ENCODE measurements around the gene GABBR2.
"Not testable (repeated sequence)": the region's sequence is repeated elsewhere in the genome, so short reads cannot be mapped to it uniquely, and the experiment has no call there.

GABBR2 gene

GRCh38 chr9:98312365-98312764, 396.4 kb downstream of the GABBR2 start:
- no peak for DNase-seq

GRCh38 chr9:98311541-98311940, 397.2 kb downstream of the GABBR2 start:
- DNase-seq, result no peak

GRCh38 chr9:98310752-98311392, 397.9 kb downstream of the GABBR2 start:
- no peak for DNase-seq

DNA sequence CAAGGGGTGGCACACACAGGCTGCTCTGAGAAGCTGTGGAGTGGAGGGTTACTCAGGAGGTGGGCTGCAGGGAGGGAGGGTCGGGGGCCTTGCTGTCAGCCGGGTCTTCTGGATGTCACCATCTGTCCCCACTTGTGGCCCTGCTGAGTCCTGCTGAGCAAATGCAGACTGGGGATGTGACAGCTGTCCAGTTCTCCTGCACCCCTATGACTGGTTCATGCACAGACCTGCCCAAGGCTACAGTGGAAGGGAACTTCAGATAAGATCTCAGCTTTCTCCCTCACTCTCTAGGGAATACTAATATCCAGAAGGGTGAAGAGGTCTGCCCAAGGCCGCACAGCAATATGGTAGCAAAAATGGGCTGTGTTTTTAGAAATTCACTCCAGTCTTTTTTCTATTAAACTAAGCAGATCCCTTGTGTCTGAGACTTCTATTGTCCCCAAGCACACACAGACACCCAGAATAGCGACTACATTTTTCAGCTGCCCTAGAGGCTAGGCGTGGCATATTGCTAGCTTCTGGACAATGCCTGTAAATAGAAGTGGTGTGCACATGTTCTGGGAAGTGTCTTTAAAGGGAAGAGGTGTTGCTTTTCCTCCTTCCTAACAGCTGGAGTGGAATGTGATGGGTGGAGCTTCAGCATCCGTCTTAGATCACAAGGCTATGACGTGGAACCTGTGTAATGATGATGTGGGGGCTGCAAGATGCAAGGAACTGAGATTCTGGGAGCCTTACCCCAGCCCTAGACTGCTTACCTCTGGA, 402.2 kb downstream of the GABBR2 start:
- DNase-seq, result no peak

GRCh38 chr9:98304381-98304780, 404.4 kb downstream of the GABBR2 start:
- DNase-seq, result no peak

GRCh38 chr9:98303633-98304125, 405.1 kb downstream of the GABBR2 start:
- no peak for DNase-seq

GRCh38 chr9:98302938-98303632, 405.6 kb downstream of the GABBR2 start:
- no peak for DNase-seq

- no peak for DNase-seq
Measured at GRCh38 chr9:98302150-98302549, 406.6 kb downstream of the GABBR2 start.

GRCh38 chr9:98300611-98301010, 408.1 kb downstream of the GABBR2 start:
- no peak for DNase-seq

- no peak for DNase-seq
Measured at GRCh38 chr9:98298476-98298875, 410.3 kb downstream of the GABBR2 start.

DNA sequence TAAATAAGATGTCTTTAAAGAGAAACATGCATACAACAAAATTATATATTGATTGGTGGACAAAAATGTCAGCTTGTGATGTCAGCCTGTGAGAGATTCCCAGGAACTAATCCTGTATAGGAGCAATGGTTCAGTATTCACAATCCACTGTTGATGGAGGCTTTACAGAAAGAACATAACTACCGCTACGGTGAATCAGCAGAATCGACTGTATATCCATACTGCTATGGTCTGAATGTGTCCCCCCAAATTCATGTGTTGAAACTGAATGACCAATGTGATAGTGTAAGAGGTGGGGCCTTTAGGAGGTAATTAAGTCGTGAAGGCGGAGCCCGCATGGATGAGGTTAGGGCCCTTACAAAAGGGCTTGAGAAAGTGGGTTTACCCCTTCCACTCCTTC, 412.9 kb downstream of the GABBR2 start:
- no peak for DNase-seq

DNA sequence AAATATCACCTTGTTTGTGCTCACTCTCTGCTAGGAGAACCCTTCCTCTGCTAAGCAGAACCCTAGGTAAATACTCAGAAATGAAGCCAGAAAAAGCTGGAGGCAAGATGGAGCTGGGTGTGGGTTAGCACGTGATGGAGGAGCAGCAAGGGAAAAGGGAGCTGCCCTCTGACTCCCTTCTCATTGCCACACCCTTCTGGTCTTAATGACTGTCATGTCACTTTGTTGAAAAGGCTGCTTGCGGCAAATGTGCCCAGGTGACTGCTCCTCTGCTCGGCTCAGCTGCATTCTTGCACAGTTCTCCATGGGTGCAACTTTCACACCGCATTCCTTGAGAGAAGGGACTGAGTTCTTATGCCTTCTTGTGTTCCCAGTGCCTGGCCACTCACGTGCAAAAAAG, 416.9 kb downstream of the GABBR2 start:
- no peak for DNase-seq

DNA sequence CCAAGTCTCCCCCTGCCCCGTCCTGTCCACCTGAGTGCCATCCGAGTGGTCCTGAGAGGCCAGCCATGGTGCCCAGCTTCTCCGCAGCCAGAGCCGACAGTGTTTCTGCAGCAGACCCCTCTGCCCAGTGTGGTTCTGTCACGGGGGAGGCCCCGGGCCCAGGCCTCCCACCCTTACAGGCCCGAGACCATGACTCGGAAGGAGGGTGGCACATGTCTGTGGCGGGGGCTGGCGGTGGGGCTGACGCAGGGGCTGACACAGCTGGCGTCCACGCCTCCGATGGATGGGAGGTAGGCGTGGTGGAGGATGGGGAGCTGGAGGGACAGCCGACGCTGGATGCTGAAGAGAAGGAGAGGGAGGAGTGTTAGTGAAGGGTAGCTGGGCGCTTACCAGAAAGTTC, 418.3 kb downstream of the GABBR2 start:
- no peak for DNase-seq

- no peak for DNase-seq
Measured at GRCh38 chr9:98289614-98290201, 419.0 kb downstream of the GABBR2 start.

GRCh38 chr9:98288881-98289280, 419.9 kb downstream of the GABBR2 start:
- DNase-seq, result no peak

DNA sequence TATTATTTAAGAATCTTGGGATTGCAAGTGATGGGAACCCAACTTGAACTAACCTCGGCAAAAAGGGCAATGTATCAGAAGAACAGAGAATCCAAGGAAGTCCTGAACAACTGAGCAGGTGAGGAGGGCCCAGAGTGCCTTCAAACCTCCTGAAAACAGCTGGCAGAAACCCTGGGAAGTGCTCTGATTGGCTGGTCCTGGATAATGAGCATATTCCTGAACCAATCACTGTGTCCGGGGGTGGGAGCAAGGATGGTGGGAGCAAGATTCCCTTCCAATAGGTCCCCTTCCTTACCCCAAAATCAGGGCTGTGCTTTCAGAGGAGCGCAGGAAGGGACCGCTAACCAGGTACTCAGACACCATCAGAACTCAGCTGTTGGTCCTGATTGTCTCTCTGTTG, 421.4 kb downstream of the GABBR2 start:
- no peak for DNase-seq

DNA sequence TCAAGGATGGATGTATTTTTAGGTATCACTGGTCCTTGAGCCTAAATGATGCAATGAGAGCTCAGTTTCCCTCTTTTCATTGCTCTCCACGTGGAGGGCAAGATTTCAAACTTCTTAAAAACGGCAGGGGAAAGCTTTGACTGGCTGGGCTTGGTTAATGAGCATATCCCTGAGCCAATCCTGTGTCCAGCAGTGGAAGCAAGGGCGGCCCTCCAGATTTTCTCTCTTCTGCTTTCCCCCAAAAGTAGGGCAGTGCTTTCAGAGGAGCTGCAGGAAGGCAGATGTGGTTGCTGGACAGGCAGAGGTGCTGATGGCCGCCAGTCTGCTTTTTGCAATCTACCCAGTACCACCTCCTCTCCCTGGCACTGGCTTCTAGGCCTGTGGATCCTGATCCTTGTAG, 423.3 kb downstream of the GABBR2 start:
- no peak for DNase-seq

- no peak for DNase-seq
Measured at GRCh38 chr9:98284754-98285153, 424.0 kb downstream of the GABBR2 start.

DNA sequence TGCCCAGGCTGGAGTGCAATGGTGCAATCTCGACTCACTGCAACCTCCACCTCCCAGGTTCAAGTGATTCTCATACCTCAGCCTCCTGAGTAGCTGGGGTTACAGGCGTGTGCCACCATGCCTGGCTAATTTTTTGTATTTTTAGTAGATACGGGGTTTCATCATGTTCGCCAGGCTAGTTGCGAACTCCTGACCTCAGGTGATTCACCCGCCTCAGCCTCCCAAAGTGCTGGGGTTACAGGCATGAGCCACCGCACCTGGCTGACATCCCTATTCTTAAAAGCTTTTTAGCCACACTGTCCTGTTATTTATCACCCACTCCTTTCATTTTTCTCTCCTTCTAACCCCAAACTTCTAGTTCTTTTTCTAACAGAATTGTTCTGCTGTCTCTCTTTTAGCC, 425.6 kb downstream of the GABBR2 start:
- not testable (repeated sequence) for DNase-seq

DNA sequence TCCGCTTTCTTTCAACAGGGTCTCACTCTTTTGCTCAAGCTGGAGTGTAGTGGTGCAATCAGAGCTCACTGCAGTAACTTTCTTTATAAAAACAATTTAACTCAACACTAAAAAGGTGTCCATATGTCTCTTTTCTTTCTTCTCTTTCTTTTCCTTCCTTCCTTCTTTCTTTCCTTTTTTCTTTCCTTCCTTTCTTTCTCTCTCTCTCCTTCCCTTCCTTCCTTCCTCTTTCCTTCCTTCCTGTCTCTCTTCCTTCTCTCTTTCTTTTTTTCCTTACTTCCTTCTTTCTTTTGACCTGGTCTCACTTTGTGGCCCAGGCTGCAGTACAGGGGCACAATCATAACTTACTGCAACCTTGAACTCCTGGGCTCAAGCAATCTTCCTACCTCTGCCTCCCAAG, 427.5 kb downstream of the GABBR2 start:
- DNase-seq, result no peak

GRCh38 chr9:98280574-98280973, 428.2 kb downstream of the GABBR2 start:
- DNase-seq, result peak; percentile 28

DNA sequence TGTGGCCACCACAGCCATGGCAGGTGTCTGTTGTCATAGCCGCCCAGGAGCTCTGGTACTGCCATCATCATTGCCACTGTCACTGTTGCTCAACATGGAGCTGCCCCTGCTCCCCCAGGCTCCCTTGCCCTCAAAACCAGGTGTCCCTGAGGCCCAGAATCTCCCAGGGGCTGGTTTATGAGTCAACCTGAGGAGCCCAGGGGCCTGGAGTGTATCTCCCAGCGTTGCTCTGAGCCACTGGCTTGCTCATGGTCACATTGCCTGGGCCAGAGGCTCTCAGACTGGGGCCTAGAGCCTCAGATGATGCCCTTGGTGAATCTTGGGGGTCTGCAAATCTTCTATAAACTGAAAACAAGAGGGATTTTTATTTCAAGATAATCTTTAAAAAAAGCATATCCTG, 428.6 kb downstream of the GABBR2 start:
- no peak for DNase-seq

- no peak for DNase-seq
Measured at GRCh38 chr9:98276907-98277469, 431.7 kb downstream of the GABBR2 start.

Data from DMS79 (cell line).